ENCODE data around the gene OPTN. TPM values are rescaled to one million over a fixed set of nuclear protein-coding genes. Genes with fewer than 3 reads are reported as not detected.

The OPTN gene
- total and polyA plus RNA-seq, 4 donors, result 23.0 to 45.6 (median 37.7) TPM

DNA sequence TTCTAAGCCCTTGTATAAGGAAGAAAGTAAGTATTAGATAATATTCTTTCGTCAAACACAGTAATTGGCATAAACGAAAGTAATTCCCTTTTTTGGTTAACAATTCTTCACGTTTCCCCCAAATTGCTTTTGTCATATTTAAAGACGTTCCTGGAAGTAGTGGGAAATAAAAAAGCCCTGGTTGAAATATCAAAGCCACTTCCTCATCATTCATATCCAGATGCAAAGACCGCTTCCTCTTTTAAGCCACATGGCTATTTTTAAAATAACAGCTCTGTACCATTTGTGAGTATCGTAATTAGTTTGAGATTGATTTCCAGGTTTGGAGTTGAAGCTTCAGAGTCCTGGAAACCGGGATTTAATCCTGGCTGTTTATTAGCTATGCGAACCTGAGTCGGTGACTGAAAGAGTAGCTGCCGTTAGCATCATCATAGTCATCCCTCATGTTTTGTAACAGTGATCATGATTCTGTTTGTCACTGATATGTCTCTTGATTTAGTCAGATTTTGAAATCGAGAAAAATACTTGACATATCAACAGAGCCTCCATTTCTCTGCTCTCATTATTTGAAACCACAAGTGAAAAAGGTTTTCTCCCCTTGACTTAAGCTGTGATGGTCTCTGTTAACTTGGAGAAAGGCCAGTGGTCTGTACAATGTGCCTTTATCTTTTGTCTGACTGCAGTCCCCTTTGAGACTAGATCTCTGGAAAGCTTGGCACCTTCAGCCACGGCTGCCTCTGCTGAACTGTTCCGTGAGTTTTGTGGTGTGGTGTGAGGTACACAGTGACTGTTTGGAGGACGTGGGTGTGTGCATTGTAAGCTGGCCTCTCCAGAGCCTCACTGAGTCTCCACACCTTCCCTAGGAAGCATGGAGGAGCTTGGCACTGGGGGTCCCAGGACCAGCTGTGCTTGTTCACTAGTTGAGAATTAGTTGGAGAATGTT, 18.1 kb downstream of the OPTN start:
- H3K4me1 ChIP-seq (ENCODE audit: control insufficient read depth in 5 of 5, insufficient read depth in 5 of 5, low read length in 5 of 5), result peaks cover 0 to 16% (median 0%) of the 10 kb centered on the region in 5 donors

DNA sequence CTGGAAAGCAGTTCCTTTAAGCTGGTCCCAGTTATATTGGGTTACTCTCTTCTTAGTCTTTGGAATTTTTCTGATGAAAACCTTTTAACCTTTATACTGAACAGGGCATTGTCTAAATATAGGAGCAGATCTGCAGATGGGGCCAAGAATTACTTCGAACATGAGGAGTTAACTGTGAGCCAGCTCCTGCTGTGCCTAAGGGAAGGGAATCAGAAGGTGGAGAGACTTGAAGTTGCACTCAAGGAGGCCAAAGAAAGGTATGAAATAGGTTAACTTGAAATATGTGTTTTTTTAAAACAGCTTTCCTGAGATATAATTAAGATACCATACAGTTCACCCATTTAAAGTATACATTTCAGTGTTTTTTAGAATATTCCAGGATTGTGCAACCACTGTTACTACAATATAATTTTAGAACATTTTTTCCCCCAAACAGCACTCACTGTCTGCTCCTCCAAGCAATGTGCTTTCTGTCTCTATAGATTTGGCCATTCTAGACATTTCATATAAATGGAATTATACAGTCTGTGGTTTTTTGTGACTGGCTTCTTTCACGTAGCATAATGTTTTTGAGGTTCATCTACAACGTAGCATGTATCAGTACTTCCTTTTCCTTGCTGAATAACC, 18.9 kb downstream of the OPTN start:
- DNase-seq (no peak), ATAC-seq (ENCODE audit: insufficient read depth, low FRiP score) (no peak)
- Histone ChIP-seq H3K27me3 (ENCODE audit: control insufficient read depth in 3 of 3, insufficient read depth in 3 of 3, low read length in 2 of 3) (no peaks in the 10 kb centered on the region), H3K9ac (ENCODE audit: insufficient read depth in 1 of 2, low read length in 2 of 2) (no peak overlapping the region), H3K36me3 (ENCODE audit: control insufficient read depth in 4 of 4, insufficient read depth in 4 of 4, low read length in 4 of 4) (peaks cover 15 to 27% (median 17%) of the 10 kb centered on the region in 4 donors), H3K27ac (ENCODE audit: low read depth in 1 of 2, low read length in 1 of 2) (peak overlapping the region in 1 of 2 donors; percentile 49), H3K4me3 (no peak overlapping the region), H3K4me1 (ENCODE audit: control insufficient read depth in 5 of 5, insufficient read depth in 5 of 5, low read length in 5 of 5) (peaks cover 0 to 16% (median 0%) of the 10 kb centered on the region in 5 donors), H3K9me3 (ENCODE audit: control insufficient read depth in 4 of 4, insufficient read depth in 3 of 4, low read length in 3 of 4) (no peaks in the 10 kb centered on the region)
- 63 to 66% methylated on average over 3 of the region's 3 CpGs for WGBS, 2 donors
- TF ChIP-seq, protein P1, sequence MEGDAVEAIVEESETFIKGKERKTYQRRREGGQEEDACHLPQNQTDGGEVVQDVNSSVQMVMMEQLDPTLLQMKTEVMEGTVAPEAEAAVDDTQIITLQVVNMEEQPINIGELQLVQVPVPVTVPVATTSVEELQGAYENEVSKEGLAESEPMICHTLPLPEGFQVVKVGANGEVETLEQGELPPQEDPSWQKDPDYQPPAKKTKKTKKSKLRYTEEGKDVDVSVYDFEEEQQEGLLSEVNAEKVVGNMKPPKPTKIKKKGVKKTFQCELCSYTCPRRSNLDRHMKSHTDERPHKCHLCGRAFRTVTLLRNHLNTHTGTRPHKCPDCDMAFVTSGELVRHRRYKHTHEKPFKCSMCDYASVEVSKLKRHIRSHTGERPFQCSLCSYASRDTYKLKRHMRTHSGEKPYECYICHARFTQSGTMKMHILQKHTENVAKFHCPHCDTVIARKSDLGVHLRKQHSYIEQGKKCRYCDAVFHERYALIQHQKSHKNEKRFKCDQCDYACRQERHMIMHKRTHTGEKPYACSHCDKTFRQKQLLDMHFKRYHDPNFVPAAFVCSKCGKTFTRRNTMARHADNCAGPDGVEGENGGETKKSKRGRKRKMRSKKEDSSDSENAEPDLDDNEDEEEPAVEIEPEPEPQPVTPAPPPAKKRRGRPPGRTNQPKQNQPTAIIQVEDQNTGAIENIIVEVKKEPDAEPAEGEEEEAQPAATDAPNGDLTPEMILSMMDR (IDR thresholded peaks at IDR 0.05; ENCODE audit: control extremely low read depth, extremely low read depth), result no peak

More for the DNA sequence above, 18.1 kb downstream of the OPTN start:
- ATAC-seq (ENCODE audit: insufficient read depth, low FRiP score) (no peak), DNase-seq (no peak)
- Histone ChIP-seq H3K36me3 (ENCODE audit: control insufficient read depth in 4 of 4, insufficient read depth in 4 of 4, low read length in 4 of 4) (peaks cover 9 to 26% (median 16%) of the 10 kb centered on the region in 4 donors), H3K9ac (ENCODE audit: insufficient read depth in 1 of 2, low read length in 2 of 2) (no peak overlapping the region), H3K4me3 (no peak overlapping the region), H3K27ac (ENCODE audit: low read depth in 1 of 2, low read length in 1 of 2) (peak overlapping the region in 1 of 2 donors; percentile 49), H3K27me3 (ENCODE audit: control insufficient read depth in 3 of 3, insufficient read depth in 3 of 3, low read length in 2 of 3) (no peaks in the 10 kb centered on the region), H3K9me3 (ENCODE audit: control insufficient read depth in 4 of 4, insufficient read depth in 3 of 4, low read length in 3 of 4) (no peaks in the 10 kb centered on the region)
- TF ChIP-seq, protein P1 (IDR thresholded peaks at IDR 0.05; ENCODE audit: control extremely low read depth, extremely low read depth), result no peak
- WGBS, 2 donors, result 38 to 67% methylated on average over 14 of the region's 14 CpGs

DNA sequence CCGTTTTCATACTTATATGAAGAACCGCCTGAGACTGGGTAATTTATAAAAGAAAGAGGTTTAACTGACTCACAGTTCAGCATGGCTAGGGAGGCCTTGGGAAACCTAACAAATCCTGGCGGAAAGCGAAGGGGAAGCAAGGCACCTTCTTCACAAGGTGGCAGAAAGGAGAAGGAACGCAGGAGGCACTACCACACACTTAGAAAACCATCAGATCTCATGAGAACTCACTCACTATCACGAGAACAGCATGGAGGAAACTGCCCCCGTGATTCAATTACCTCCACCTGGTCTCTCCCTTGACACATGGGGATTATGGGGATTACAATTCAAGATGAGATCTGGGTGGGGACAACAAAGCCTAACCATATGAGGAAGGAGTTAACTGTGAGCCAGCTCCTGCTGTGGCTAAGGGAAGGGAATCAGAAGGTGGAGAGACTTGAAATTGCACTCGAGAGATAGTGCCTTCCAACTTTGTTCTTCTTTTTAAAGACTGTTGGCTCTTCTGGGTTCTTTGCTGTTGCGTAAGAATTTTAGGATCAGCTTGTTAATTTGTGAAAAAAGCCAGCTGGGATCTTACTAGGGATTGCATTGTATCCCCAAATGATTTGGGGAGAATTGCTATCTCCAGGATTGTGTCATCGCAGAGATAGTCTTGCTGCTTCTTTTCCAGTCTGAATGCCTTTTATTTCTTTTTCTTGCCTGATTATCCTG, 21.0 kb downstream of the OPTN start:
- no peak overlapping the region for H3K27ac ChIP-seq (ENCODE audit: low read depth in 1 of 2, low read length in 1 of 2)
- DNase-seq (peak in 2 of 3 donors; percentile 51 to 74), ATAC-seq (ENCODE audit: insufficient read depth, low FRiP score) (no peak)
- no peaks in the 10 kb centered on the region for H3K27me3 ChIP-seq (ENCODE audit: control insufficient read depth in 3 of 3, insufficient read depth in 3 of 3, low read length in 2 of 3)
- no peak overlapping the region for H3K9ac ChIP-seq (ENCODE audit: insufficient read depth in 1 of 2, low read length in 2 of 2)
- H3K4me1 ChIP-seq (ENCODE audit: control insufficient read depth in 5 of 5, insufficient read depth in 5 of 5, low read length in 5 of 5), result peaks cover 0 to 13% (median 0%) of the 10 kb centered on the region in 5 donors
- H3K9me3 ChIP-seq (ENCODE audit: control insufficient read depth in 4 of 4, insufficient read depth in 3 of 4, low read length in 3 of 4), result no peaks in the 10 kb centered on the region
- TF ChIP-seq, protein P1 (IDR thresholded peaks at IDR 0.05; ENCODE audit: control extremely low read depth, extremely low read depth), result no peak
- peaks cover 17 to 29% (median 18%) of the 10 kb centered on the region in 4 donors for H3K36me3 ChIP-seq (ENCODE audit: control insufficient read depth in 4 of 4, insufficient read depth in 4 of 4, low read length in 4 of 4)
- H3K4me3 ChIP-seq, result no peak overlapping the region
- WGBS, 2 donors, result 71 to 78% methylated on average over 10 of the region's 10 CpGs

Data from lung (tissue), 12 donors.